K562 (cell line): ENCODE data around the gene MCAM. TPM values are rescaled to one million over a fixed set of nuclear protein-coding genes. Genes with fewer than 3 reads are reported as not detected.

Experiments
- ARID4B ChIP-seq: sonication (generic); formaldehyde crosslinking; IDR thresholded peaks from 2 replicates; pipeline ENCODE4 v1.8.0; 2022; ENCODE audit warnings: mild to moderate bottlenecking, missing genetic modification reagents
- ATF2 ChIP-seq: sonication (generic); formaldehyde crosslinking; IDR thresholded peaks from 2 replicates; pipeline ENCODE4 v1.8.1; 2022; ENCODE audit warnings: missing genetic modification reagents
- CREB5 ChIP-seq: fragments of 250-450 bp; sonication (Bioruptor Pico); IDR thresholded peaks from 2 replicates; pipeline ENCODE4 v1.5.0; 2020; ENCODE audit warnings: mild to moderate bottlenecking
- ESRRA ChIP-seq: fragments of 450-650 bp; IDR thresholded peaks from 2 replicates; pipeline ENCODE4 v1.6.1; 2014; ENCODE audit warnings: low read depth, mild to moderate bottlenecking, moderate library complexity, borderline replicate concordance
- NONO ChIP-seq, 2 experiments: fragments of 200-400 bp in 1 of 2; fragments of 450-650 bp in 1 of 2; formaldehyde crosslinking in 1 of 2; IDR thresholded peaks; 2 replicates each; pipeline ENCODE4 v1.6.1; 2017; ENCODE audit warnings: low read depth in 2 of 2, mild to moderate bottlenecking in 2 of 2, moderate library complexity in 2 of 2, low read length in 1 of 2
- PHF21A ChIP-seq: fragments of 450-650 bp; IDR thresholded peaks from 2 replicates; pipeline ENCODE4 v1.6.1; 2017; ENCODE audit warnings: low read depth, borderline replicate concordance
- RBBP5 ChIP-seq: fragments of 200-600 bp; sonication (generic); IDR thresholded peaks from 2 replicates; pipeline ENCODE4 v1.6.1; 2012; ENCODE audit warnings: borderline replicate concordance, mild to moderate bottlenecking, low read length, control low read depth, inconsistent platforms; ENCODE audit not compliant: insufficient read depth, poor library complexity, severe bottlenecking
- RREB1 ChIP-seq: fragments of 250-450 bp; sonication (Bioruptor Pico); IDR thresholded peaks from 2 replicates; pipeline ENCODE4 v1.4.0; 2020
- SMARCE1 ChIP-seq: fragments of 450-650 bp; IDR thresholded peaks from 2 replicates; pipeline ENCODE4 v1.7.1; 2016; ENCODE audit warnings: mild to moderate bottlenecking
- ZBTB12 ChIP-seq: fragments of 250-450 bp; sonication (Bioruptor Pico); IDR thresholded peaks from 2 replicates; pipeline ENCODE4 v1.4.0; 2020
- ZNF311 ChIP-seq: fragments of 250-450 bp; sonication (Bioruptor Pico); IDR thresholded peaks from 2 replicates; pipeline ENCODE4 v1.4.0; 2020; ENCODE audit warnings: mild to moderate bottlenecking, moderate library complexity
- polyA plus RNA-seq, 8 experiments: library from polyadenylated mRNA; depleted of rRNA in 4 of 8; stranded (reverse) in 5 of 8; unstranded in 3 of 8; fragments of >200 nt; fragmentation: Nextera tagmentation in 2 of 8; fragmentation: Illumina TruSeq in 1 of 8; extraction: Ambion mirVana in 2 of 8; extraction: Trizol in 1 of 8; gene quantifications; 2 replicates each; pipeline versions ENCODE4 v1.2.1 to v1.2.3, GENCODE V29; 2011 to 2014; ENCODE audit warnings: inconsistent platforms in 1 of 8, missing spikeins in 1 of 8
- total RNA-seq, 7 experiments: library from RNA; depleted of rRNA in 6 of 7; stranded (reverse); fragments of >200 nt in 6 of 7; fragmentation: Illumina TruSeq in 2 of 7; extraction: Trizol in 2 of 7; gene quantifications; 2 replicates each; pipeline versions ENCODE4 v1.2.1 to v1.2.3, GENCODE V29; 2011 to 2021; ENCODE audit warnings: low replicate concordance in 1 of 7

Gene MCAM
- total and polyA plus RNA-seq, 9 of the 15 experiments (the other 6 are each of a cell fraction or from before 2014, with no cell fraction given) = 14.7 to 118 (median 53.6) TPM

- 0 out of 2 replicates have a peak, but pooled peaks have one; percentile 5 for TF ChIP-seq ZBTB12 (CRISPR knock-in tag)
- no peak for TF ChIP-seq PHF21A
- no peak for TF ChIP-seq ARID4B
- no peak for TF ChIP-seq SMARCE1
- no peak for TF ChIP-seq ATF2
- no peak for TF ChIP-seq CREB5
- TF ChIP-seq RBBP5 = peak; percentile 71
- TF ChIP-seq ZNF311 = no peak
- TF ChIP-seq ESRRA = no peak
- 0 out of 4 replicates have a peak, but pooled peaks of 1 of the 2 experiments have one; percentile 28 for TF ChIP-seq NONO (IDR thresholded peaks at IDR 0.05; ENCODE audit: low read depth in 2 of 2, low read length in 1 of 2)
- TF ChIP-seq RREB1 (CRISPR knock-in tag) = no peak
Observed at GRCh38 chr11:119363851-119364590, 47.1 kb upstream of the MCAM start (continued).
